ENCODE results near the gene GARIN5B. TPM values are rescaled to one million over a fixed set of nuclear protein-coding genes. Genes with fewer than 3 reads are reported as not detected.

Gene GARIN5B
- total RNA-seq, 1 experiment from 2014 or later: not detected

- intact Hi-C loops (cut with micrococcal nuclease; ENCODE audit: unreplicated experiment): loop anchor here (10.0 kb wide), 1 partner anchor 245 kb away; no protein-coding TSS in a partner anchor
- H3K4me3 Mint-ChIP-seq (ENCODE audit: unreplicated experiment): no peak overlapping the region
- H3K27me3 Mint-ChIP-seq (ENCODE audit: insufficient read depth, unreplicated experiment): no peaks in the 10 kb centered on the region
- ChIA-PET CTCF (interaction anchor here (0.5 kb wide), 1 partner anchor 15 kb away, joined by 6 read pairs; no protein-coding TSS in a partner anchor), POLR2A (interaction anchor here (1.5 to 2.2 kb wide), 2 partner anchors 18 to 50 kb away, joined by 10 read pairs; partner anchors contain the start of genes KMT5C and UBE2S)
- H3K9me3 Mint-ChIP-seq (ENCODE audit: unreplicated experiment): no peaks in the 10 kb centered on the region
- TF ChIP-seq, protein P1, sequence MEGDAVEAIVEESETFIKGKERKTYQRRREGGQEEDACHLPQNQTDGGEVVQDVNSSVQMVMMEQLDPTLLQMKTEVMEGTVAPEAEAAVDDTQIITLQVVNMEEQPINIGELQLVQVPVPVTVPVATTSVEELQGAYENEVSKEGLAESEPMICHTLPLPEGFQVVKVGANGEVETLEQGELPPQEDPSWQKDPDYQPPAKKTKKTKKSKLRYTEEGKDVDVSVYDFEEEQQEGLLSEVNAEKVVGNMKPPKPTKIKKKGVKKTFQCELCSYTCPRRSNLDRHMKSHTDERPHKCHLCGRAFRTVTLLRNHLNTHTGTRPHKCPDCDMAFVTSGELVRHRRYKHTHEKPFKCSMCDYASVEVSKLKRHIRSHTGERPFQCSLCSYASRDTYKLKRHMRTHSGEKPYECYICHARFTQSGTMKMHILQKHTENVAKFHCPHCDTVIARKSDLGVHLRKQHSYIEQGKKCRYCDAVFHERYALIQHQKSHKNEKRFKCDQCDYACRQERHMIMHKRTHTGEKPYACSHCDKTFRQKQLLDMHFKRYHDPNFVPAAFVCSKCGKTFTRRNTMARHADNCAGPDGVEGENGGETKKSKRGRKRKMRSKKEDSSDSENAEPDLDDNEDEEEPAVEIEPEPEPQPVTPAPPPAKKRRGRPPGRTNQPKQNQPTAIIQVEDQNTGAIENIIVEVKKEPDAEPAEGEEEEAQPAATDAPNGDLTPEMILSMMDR (IDR thresholded peaks at IDR 0.05; ENCODE audit: insufficient read depth in 1 of 2, low read depth in 1 of 2, low read length in 1 of 2, severe bottlenecking in 1 of 2, unreplicated experiment in 1 of 2): no peak
- peaks cover 7% of the 10 kb centered on the region for H3K4me1 Mint-ChIP-seq (ENCODE audit: low read depth, unreplicated experiment)
- no TSS peak for BruUV-seq (replicated peaks)
- no peaks in the 10 kb centered on the region for H3K9me3 ChIP-seq
- peaks cover 71% of the 10 kb centered on the region for H3K36me3 Mint-ChIP-seq (ENCODE audit: insufficient read depth, unreplicated experiment)
- H3K4me1 ChIP-seq: peaks cover 18% of the 10 kb centered on the region
- H3K27ac Mint-ChIP-seq (ENCODE audit: unreplicated experiment): peak overlapping the region; percentile 75
- DNase-seq: no peak
- peaks cover 18% of the 10 kb centered on the region for H3K36me3 ChIP-seq (ENCODE audit: control insufficient read depth, insufficient read depth, low read length)
- H3K27me3 ChIP-seq (replicated peaks; ENCODE audit: control insufficient read depth, insufficient read depth, low read length): no peaks in the 10 kb centered on the region
- no peak overlapping the region for H3K4me3 ChIP-seq (ENCODE audit: low read depth, low read length)
Measured at GRCh38 chr19:55389386-55390317, 26.6 kb upstream of the GARIN5B start.

GRCh38 chr19:55387736-55388497, 24.9 kb upstream of the GARIN5B start:
- DNase-seq: no peak
- Mint-ChIP-seq H3K27ac (ENCODE audit: unreplicated experiment) (peak overlapping the region; percentile 70), H3K4me1 (ENCODE audit: low read depth, unreplicated experiment) (peaks cover 7% of the 10 kb centered on the region), H3K36me3 (ENCODE audit: insufficient read depth, unreplicated experiment) (peaks cover 65% of the 10 kb centered on the region), H3K27me3 (ENCODE audit: insufficient read depth, unreplicated experiment) (no peaks in the 10 kb centered on the region), H3K4me3 (ENCODE audit: unreplicated experiment) (peak overlapping the region; percentile 93), H3K9me3 (ENCODE audit: unreplicated experiment) (no peaks in the 10 kb centered on the region)
- ChIA-PET POLR2A (interaction anchor here (0.6 to 2.2 kb wide), 2 partner anchors 20 to 49 kb away, joined by 4 to 10 read pairs; partner anchors contain the start of genes KMT5C and UBE2S), CTCF (interaction anchor here (0.6 kb wide), 1 partner anchor 237 kb away, joined by 3 read pairs; no protein-coding TSS in a partner anchor)
- TF ChIP-seq, protein P1 (IDR thresholded peaks at IDR 0.05; ENCODE audit: insufficient read depth in 1 of 2, low read depth in 1 of 2, low read length in 1 of 2, severe bottlenecking in 1 of 2, unreplicated experiment in 1 of 2): no peak
- peaks cover 22% of the 10 kb centered on the region for H3K4me1 ChIP-seq
- H3K27me3 ChIP-seq (replicated peaks; ENCODE audit: control insufficient read depth, insufficient read depth, low read length): no peaks in the 10 kb centered on the region
- BruUV-seq (replicated peaks): no TSS peak
- H3K9me3 ChIP-seq: no peaks in the 10 kb centered on the region
- H3K36me3 ChIP-seq (ENCODE audit: control insufficient read depth, insufficient read depth, low read length): peaks cover 18% of the 10 kb centered on the region
- intact Hi-C loops (cut with micrococcal nuclease; ENCODE audit: unreplicated experiment): loop anchor here (10.0 kb wide), 1 partner anchor 247 kb away; no protein-coding TSS in a partner anchor
- H3K4me3 ChIP-seq (ENCODE audit: low read depth, low read length): peak overlapping the region; percentile 5; the same call in 1 of the 2 replicates

DNA sequence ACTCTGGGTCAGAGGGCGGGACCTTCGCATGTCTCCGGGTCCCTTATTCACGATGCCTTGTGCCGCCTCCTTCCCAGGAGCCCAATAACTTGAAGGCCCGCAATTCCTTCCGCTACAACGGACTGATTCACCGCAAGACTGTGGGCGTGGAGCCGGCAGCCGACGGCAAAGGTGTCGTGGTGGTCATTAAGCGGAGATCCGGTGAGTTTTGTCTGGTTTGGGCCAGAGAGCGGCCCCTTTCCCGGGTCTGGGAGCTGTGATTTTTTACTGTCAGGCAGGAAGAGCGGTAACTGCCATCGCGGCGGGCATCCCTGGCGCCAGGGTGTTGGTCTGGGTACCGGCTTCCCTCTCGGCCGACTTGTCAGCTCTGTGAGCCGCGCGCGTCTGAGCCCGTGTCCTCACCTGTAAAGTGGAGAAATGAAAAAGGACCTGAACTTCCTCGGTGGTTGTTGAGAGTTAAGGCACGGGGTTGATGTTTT, 23.5 kb upstream of the GARIN5B start:
- BruUV-seq (replicated peaks): TSS peak; percentile 73
- Mint-ChIP-seq H3K36me3 (ENCODE audit: insufficient read depth, unreplicated experiment) (peaks cover 61% of the 10 kb centered on the region), H3K4me3 (ENCODE audit: unreplicated experiment) (peak overlapping the region; percentile 93), H3K4me1 (ENCODE audit: low read depth, unreplicated experiment) (peaks cover 15% of the 10 kb centered on the region), H3K27me3 (ENCODE audit: insufficient read depth, unreplicated experiment) (no peaks in the 10 kb centered on the region), H3K27ac (ENCODE audit: unreplicated experiment) (peak overlapping the region; percentile 89), H3K9me3 (ENCODE audit: unreplicated experiment) (no peaks in the 10 kb centered on the region)
- peaks cover 30% of the 10 kb centered on the region for H3K4me1 ChIP-seq
- CTCF ChIA-PET: no interaction called here
- no peak for DNase-seq
- TF ChIP-seq, protein P1 (IDR thresholded peaks at IDR 0.05; ENCODE audit: insufficient read depth in 1 of 2, low read depth in 1 of 2, low read length in 1 of 2, severe bottlenecking in 1 of 2, unreplicated experiment in 1 of 2): no peak
- POLR2A ChIA-PET: interaction anchor here (1.2 kb wide), 1 partner anchor 47 kb away, joined by 4 read pairs; the partner anchor contains the start of gene KMT5C
- H3K9me3 ChIP-seq: no peaks in the 10 kb centered on the region
- peaks cover 18% of the 10 kb centered on the region for H3K36me3 ChIP-seq (ENCODE audit: control insufficient read depth, insufficient read depth, low read length)
- H3K27me3 ChIP-seq (replicated peaks; ENCODE audit: control insufficient read depth, insufficient read depth, low read length): no peaks in the 10 kb centered on the region
- intact Hi-C loops (cut with micrococcal nuclease; ENCODE audit: unreplicated experiment): loop anchor here (10.0 kb wide), 1 partner anchor 248 kb away; no protein-coding TSS in a partner anchor
- peak overlapping the region; percentile 95 for H3K4me3 ChIP-seq (ENCODE audit: low read depth, low read length)

Data from Caco-2 (cell line).